ENCODE results near the gene DNMBP.
"Not testable (repeated sequence)": the region's sequence is repeated elsewhere in the genome, so short reads cannot be mapped to it uniquely, and the experiment has no call there.

DNMBP gene

GRCh38 chr10:99853655-99854054 is 156.1 kb downstream of the DNMBP start:
- no peak for DNase-seq

- DNase-seq: no peak
Measured at GRCh38 chr10:99852481-99853213, 157.1 kb downstream of the DNMBP start.

- no peak for DNase-seq
Measured at GRCh38 chr10:99851825-99852224, 157.9 kb downstream of the DNMBP start.

- DNase-seq: no peak
Measured at GRCh38 chr10:99850767-99851340, 158.9 kb downstream of the DNMBP start.

GRCh38 chr10:99850021-99850766 is 159.6 kb downstream of the DNMBP start:
- no peak for DNase-seq

GRCh38 chr10:99849536-99849935 is 160.2 kb downstream of the DNMBP start:
- DNase-seq: no peak

GRCh38 chr10:99849057-99849456 is 160.7 kb downstream of the DNMBP start:
- no peak for DNase-seq

GRCh38 chr10:99845837-99846382 is 163.8 kb downstream of the DNMBP start:
- DNase-seq: peak; percentile 61

- DNase-seq: no peak
Measured at GRCh38 chr10:99844433-99844955, 165.3 kb downstream of the DNMBP start.

- DNase-seq: no peak
Measured at GRCh38 chr10:99843310-99843709, 166.4 kb downstream of the DNMBP start.

- DNase-seq: no peak
Measured at GRCh38 chr10:99841746-99842145, 168.0 kb downstream of the DNMBP start.

- DNase-seq: not testable (repeated sequence)
Measured at GRCh38 chr10:99840859-99841258, 168.9 kb downstream of the DNMBP start.

GRCh38 chr10:99836711-99837110 is 173.0 kb downstream of the DNMBP start:
- DNase-seq: no peak

- DNase-seq: no peak
Measured at GRCh38 chr10:99835947-99836346, 173.8 kb downstream of the DNMBP start.

GRCh38 chr10:99834410-99834809 is 175.3 kb downstream of the DNMBP start:
- no peak for DNase-seq

- no peak for DNase-seq
Measured at GRCh38 chr10:99832439-99832838, 177.3 kb downstream of the DNMBP start.

GRCh38 chr10:99828464-99828863 is 181.3 kb downstream of the DNMBP start:
- DNase-seq: no peak

GRCh38 chr10:99827936-99828335 is 181.8 kb downstream of the DNMBP start:
- DNase-seq: no peak
